Esophagus squamous epithelium (tissue), 5 donors: ENCODE results near the gene IDH1. TPM values are rescaled to one million over a fixed set of nuclear protein-coding genes. Genes with fewer than 3 reads are reported as not detected.
"Not testable (repeated sequence)": the region's sequence is repeated elsewhere in the genome, so short reads cannot be mapped to it uniquely, and the experiment has no call there.

ENCODE experiments used
- DNase-seq: peaks from one replicate; lab custom pipeline; 2025; lab: John Stamatoyannopoulos, UW
- H3K27ac ChIP-seq, 4 donors: fragments of 200-600 bp; sonication (generic); one replicate each; pipeline ENCODE4 v1.5.1; 2016 to 2019; ENCODE audit warnings: mild to moderate bottlenecking in 1 of 4
- H3K27me3 ChIP-seq, 4 donors: fragments of 200-600 bp; sonication (generic); 1 replicate in 3 of 4; 2 replicates in 1 of 4; pipeline versions ENCODE4 v1.5.1 to v1.6.0; 2017 to 2021; ENCODE audit warnings: antibody characterized with exemption in 1 of 4
- H3K36me3 ChIP-seq, 3 donors: fragments of 200-600 bp; sonication (generic); one replicate each; pipeline ENCODE4 v1.5.1; 2016 to 2019
- H3K4me1 ChIP-seq, 3 donors: fragments of 200-600 bp; sonication (generic); one replicate each; pipeline ENCODE4 v1.5.1; 2017 to 2019
- H3K4me3 ChIP-seq, 4 donors: fragments of 200-600 bp; sonication (generic); 1 replicate in 3 of 4; 2 replicates in 1 of 4; pipeline ENCODE4 v1.5.1; 2016 to 2019; ENCODE audit warnings: mild to moderate bottlenecking in 2 of 4, moderate library complexity in 1 of 4
- H3K9me3 ChIP-seq, 3 donors: fragments of 200-600 bp; sonication (generic); one replicate each; pipeline ENCODE4 v1.5.1; 2016 to 2019
- CTCF ChIP-seq, 6 experiments: fragments of 450-650 bp in 4 of 6; fragments of 200-600 bp in 2 of 6; sonication (generic) in 2 of 6; IDR thresholded peaks; one replicate each; pipeline ENCODE4 v1.5.1; 2016 to 2019; ENCODE audit warnings: antibody characterized with exemption in 6 of 6, mild to moderate bottlenecking in 4 of 6, moderate library complexity in 4 of 6
- POLR2A ChIP-seq, 4 donors: fragments of 450-650 bp; IDR thresholded peaks; one replicate each; pipeline ENCODE4 v1.6.1; 2017; ENCODE audit warnings: antibody characterized with exemption in 4 of 4, mild to moderate bottlenecking in 4 of 4, moderate library complexity in 3 of 4
- WGBS, 2 donors: methylation state at CpG; one replicate each; pipeline ENCODE4 v1.1.5; 2018; 5-methylcytosine and 5-hydroxymethylcytosine counted together
- intact Hi-C: fragments of 100-400 bp; cut with DNase I; formaldehyde crosslinking; loops from one replicate; pipeline ENCODE4 v1.15.0; 2022
- total RNA-seq, 4 donors: library from RNA; depleted of rRNA; stranded (reverse); fragments of >200 nt; gene quantifications; one replicate each; pipeline ENCODE4 v1.1.0, GENCODE V29; 2016
- donor health status: DM: yes; HTN: yes; CAD: no.

Gene IDH1
- total RNA-seq, 4 donors from 2014 or later = 108 to 223 (median 142) TPM

DNA sequence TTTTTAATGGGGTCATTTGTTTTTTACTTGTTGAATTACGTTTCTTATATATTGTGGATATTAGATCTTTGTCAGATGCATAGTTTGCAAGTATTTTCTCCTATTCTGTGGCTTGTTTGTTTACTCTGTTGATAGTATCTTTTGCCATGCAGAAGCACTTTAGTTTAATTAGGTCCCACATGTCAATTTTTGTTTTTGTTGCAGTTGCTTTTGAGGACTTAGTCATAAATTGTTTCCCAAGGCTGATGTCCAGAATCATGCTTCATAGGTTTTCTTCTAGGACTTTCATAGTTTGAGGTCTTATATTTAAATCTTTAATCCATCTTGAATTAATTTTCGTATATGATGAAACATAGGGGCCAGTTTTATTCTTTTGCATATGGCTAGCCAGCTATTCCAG, 24.4 kb upstream of the IDH1 start:
- no peaks in the 10 kb centered on the region for H3K4me1 ChIP-seq
- peaks cover 4 to 100% (median 32%) of the 10 kb centered on the region in 3 donors for H3K36me3 ChIP-seq
- 74 to 94% methylated on average over 2 of the region's 2 CpGs for WGBS, 2 donors
- TF ChIP-seq CTCF (IDR thresholded peaks at IDR 0.05) = no peak
- TF ChIP-seq POLR2A (IDR thresholded peaks at IDR 0.05) = no peak
- H3K27me3 ChIP-seq = no peaks in the 10 kb centered on the region
- intact Hi-C loops = no loop called here
- no peak overlapping the region for H3K4me3 ChIP-seq
- no peak for DNase-seq
- no peak overlapping the region for H3K27ac ChIP-seq
- no peaks in the 10 kb centered on the region for H3K9me3 ChIP-seq

DNA sequence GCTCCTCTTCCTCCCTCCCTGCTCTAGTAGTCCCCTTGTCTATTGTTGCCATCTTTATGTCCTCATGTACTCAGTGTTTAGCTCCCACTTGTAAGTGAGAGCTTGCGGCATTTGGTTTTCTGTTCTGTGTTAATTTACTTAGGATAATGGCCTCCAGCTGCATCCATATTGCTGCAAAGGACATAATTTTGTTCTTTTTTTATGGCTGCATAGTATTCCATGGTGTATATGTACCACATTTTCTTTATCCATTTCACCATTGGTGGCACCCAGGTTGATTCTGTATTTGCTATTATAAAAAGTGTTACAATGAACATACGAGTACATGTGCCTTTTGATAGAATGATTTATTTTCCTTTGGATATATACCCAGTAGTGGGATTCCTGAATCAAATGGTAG, 23.7 kb upstream of the IDH1 start:
- no peak for DNase-seq
- no peaks in the 10 kb centered on the region for H3K4me1 ChIP-seq
- intact Hi-C loops = no loop called here
- H3K9me3 ChIP-seq = no peaks in the 10 kb centered on the region
- H3K27ac ChIP-seq = no peak overlapping the region
- TF ChIP-seq CTCF (IDR thresholded peaks at IDR 0.05) (no peak), POLR2A (IDR thresholded peaks at IDR 0.05) (no peak)
- H3K27me3 ChIP-seq = no peaks in the 10 kb centered on the region
- WGBS, 2 donors = 93 to 100% methylated on average over 2 of the region's 2 CpGs
- H3K4me3 ChIP-seq = no peak overlapping the region
- H3K36me3 ChIP-seq = peaks cover 8 to 100% (median 39%) of the 10 kb centered on the region in 3 donors

GRCh38 chr2:208274748-208275147, 19.9 kb upstream of the IDH1 start:
- H3K27ac ChIP-seq = no peak overlapping the region
- H3K9me3 ChIP-seq = no peaks in the 10 kb centered on the region
- H3K27me3 ChIP-seq = no peaks in the 10 kb centered on the region
- peaks cover 4 to 84% (median 35%) of the 10 kb centered on the region in 3 donors for H3K36me3 ChIP-seq
- intact Hi-C loops = no loop called here
- peaks cover 0 to under 1% (median 0%) of the 10 kb centered on the region in 3 donors for H3K4me1 ChIP-seq
- DNase-seq = no peak
- H3K4me3 ChIP-seq = no peak overlapping the region
- no peak for TF ChIP-seq CTCF (IDR thresholded peaks at IDR 0.05)
- TF ChIP-seq POLR2A (IDR thresholded peaks at IDR 0.05) = no peak

GRCh38 chr2:208269091-208269490, 14.2 kb upstream of the IDH1 start:
- Histone ChIP-seq H3K27ac (no peak overlapping the region), H3K27me3 (no peaks in the 10 kb centered on the region), H3K9me3 (no peaks in the 10 kb centered on the region), H3K36me3 (peaks cover 4 to 28% (median 11%) of the 10 kb centered on the region in 3 donors), H3K4me1 (peaks cover 10 to 47% (median 22%) of the 10 kb centered on the region in 3 donors), H3K4me3 (no peak overlapping the region)
- intact Hi-C loops = no loop called here
- TF ChIP-seq POLR2A (IDR thresholded peaks at IDR 0.05) (no peak), CTCF (IDR thresholded peaks at IDR 0.05) (no peak)
- 90 to 94% methylated on average over 2 of the region's 2 CpGs for WGBS, 2 donors
- DNase-seq = no peak

DNA sequence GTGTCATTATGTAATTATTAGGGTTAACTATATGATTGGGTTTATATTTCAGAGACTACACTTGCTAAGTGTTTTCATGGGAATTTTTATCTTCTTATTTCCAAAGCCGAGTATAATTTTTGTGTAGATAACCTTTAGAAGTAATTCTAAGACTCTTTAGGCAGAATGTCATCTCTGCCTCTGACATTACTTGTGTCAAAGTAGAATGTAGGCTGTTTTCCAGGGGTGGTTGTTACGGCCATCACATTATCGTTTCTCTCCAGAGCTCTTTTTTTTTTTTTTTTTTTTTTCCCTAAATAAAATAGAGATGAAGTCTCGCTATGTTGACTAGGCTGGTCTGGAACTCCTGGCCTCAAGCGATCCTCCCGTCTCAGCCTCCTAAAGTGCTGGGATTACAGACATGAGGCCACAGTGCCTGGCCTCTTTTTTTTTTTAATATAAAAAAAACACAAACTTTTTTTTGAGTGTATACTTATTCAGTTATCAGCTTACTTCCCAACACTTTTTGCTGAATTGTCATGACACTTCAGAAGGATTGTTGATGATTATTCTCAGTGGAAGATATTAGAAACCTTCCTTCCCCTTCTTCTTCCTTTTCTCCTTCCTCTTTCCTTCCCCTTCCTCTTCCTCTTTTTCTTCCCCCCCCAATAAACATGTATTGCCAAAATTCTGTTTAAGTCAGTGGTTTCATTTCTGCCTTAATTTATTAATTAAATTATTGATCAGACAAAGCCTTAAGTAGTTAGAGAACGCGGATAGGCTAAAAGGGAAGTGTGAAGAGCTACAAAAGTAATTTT, 13.5 kb upstream of the IDH1 start:
- H3K4me1 ChIP-seq = peaks cover 10 to 47% (median 22%) of the 10 kb centered on the region in 3 donors
- TF ChIP-seq CTCF (IDR thresholded peaks at IDR 0.05) (no peak), POLR2A (IDR thresholded peaks at IDR 0.05) (no peak)
- intact Hi-C loops = no loop called here
- no peak for DNase-seq
- 74 to 76% methylated on average over 8 of the region's 8 CpGs for WGBS, 2 donors
- no peaks in the 10 kb centered on the region for H3K9me3 ChIP-seq
- peaks cover 0 to 20% (median 4%) of the 10 kb centered on the region in 3 donors for H3K36me3 ChIP-seq
- peak overlapping the region in 1 of 4 donors; percentile 96 for H3K4me3 ChIP-seq
- H3K27ac ChIP-seq = no peak overlapping the region
- H3K27me3 ChIP-seq = no peaks in the 10 kb centered on the region

DNA sequence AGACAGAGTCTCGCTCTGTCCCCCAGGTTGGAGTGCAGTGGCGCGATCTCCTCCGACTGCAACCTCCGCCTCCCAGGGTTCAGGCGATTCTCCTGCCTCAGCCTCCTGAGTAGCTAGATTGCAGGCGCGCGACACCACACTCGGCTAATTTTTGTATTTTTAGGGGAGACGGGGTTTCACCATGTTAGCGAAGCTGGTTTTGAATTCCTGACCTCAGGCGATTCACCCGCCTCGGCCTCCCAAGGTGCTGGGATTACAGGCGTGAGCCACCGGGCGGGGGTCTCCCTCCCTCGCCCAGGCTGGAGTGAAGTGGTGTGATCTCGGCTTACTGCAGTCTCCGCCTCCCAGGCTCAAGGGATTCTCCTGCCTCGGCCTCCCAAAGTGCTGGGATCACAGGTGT, 12.7 kb upstream of the IDH1 start:
- Histone ChIP-seq H3K4me1 (peaks cover 10 to 47% (median 22%) of the 10 kb centered on the region in 3 donors), H3K4me3 (peak overlapping the region in 2 of 4 donors; percentile 48 to 96), H3K36me3 (peaks cover 0 to 13% (median 0%) of the 10 kb centered on the region in 3 donors)
- intact Hi-C loops, H3K9me3 ChIP-seq, H3K27me3 ChIP-seq, DNase-seq, H3K27ac ChIP-seq: not testable (repeated sequence)
- WGBS, 2 donors = 82 to 83% methylated on average over 4 to 14 of the region's 22 CpGs
